ELR (cell line): ENCODE data around the gene DAB2.
"Not testable (repeated sequence)": the region's sequence is repeated elsewhere in the genome, so short reads cannot be mapped to it uniquely, and the experiment has no call there.

Experiments used
- DNase-seq: peaks from one replicate; pipeline ENCODE4 v3.0.0-alpha.2; 2015; ENCODE audit warnings: low read depth

DAB2 gene

GRCh38 chr5:39420482-39421145, 4.2 kb downstream of the DAB2 start:
- peak; percentile 85 for DNase-seq

- no peak for DNase-seq
Observed at GRCh38 chr5:39419796-39420195, 5.0 kb downstream of the DAB2 start.

- DNase-seq = no peak
Observed at GRCh38 chr5:39417979-39418378, 6.8 kb downstream of the DAB2 start.

GRCh38 chr5:39415201-39415600, 9.6 kb downstream of the DAB2 start:
- no peak for DNase-seq

- no peak for DNase-seq
Observed at GRCh38 chr5:39414426-39414825, 10.4 kb downstream of the DAB2 start.

- DNase-seq = no peak
Observed at GRCh38 chr5:39413771-39414170, 11.0 kb downstream of the DAB2 start.

GRCh38 chr5:39412721-39413394, 11.9 kb downstream of the DAB2 start:
- no peak for DNase-seq

- DNase-seq = no peak
Observed at GRCh38 chr5:39411985-39412384, 12.8 kb downstream of the DAB2 start.

- DNase-seq = peak; percentile 78
Observed at GRCh38 chr5:39411061-39411460, 13.7 kb downstream of the DAB2 start.

- DNase-seq = no peak
Observed at GRCh38 chr5:39409033-39409432, 15.7 kb downstream of the DAB2 start.

- no peak for DNase-seq
Observed at GRCh38 chr5:39405083-39405843, 19.5 kb downstream of the DAB2 start.

GRCh38 chr5:39403761-39404160, 21.0 kb downstream of the DAB2 start:
- DNase-seq = not testable (repeated sequence)

GRCh38 chr5:39402140-39402539, 22.6 kb downstream of the DAB2 start:
- not testable (repeated sequence) for DNase-seq

- DNase-seq = peak; percentile 53
Observed at GRCh38 chr5:39400713-39401578, 23.8 kb downstream of the DAB2 start.

GRCh38 chr5:39399135-39400036, 25.4 kb downstream of the DAB2 start:
- peak; percentile 99 for DNase-seq

- DNase-seq = no peak
Observed at GRCh38 chr5:39396843-39397242, 27.9 kb downstream of the DAB2 start.

- DNase-seq = peak; percentile 28
Observed at GRCh38 chr5:39395521-39395920, 29.3 kb downstream of the DAB2 start.

GRCh38 chr5:39394946-39395345, 29.8 kb downstream of the DAB2 start:
- DNase-seq = peak; percentile 91

GRCh38 chr5:39390945-39391344, 33.8 kb downstream of the DAB2 start:
- no peak for DNase-seq

GRCh38 chr5:39387293-39387692, 37.5 kb downstream of the DAB2 start:
- no peak for DNase-seq

- no peak for DNase-seq
Observed at GRCh38 chr5:39384271-39384670, 40.5 kb downstream of the DAB2 start.
